ENCODE results near the gene GCNT1.

- TF ChIP-seq CTCF (IDR thresholded peaks at IDR 0.05) (no peak), EZH2 (IDR thresholded peaks at IDR 0.05; ENCODE audit: borderline replicate concordance, insufficient read depth, low read depth, low read length, poor library complexity, severe bottlenecking) (no peak)
These were observed 67.0 kb downstream of the GCNT1 start for GRCh38 chr9:76526026-76526425.
